Activated T-cell treated with anti-CD3 and anti-CD28 coated beads for 4 hours (primary cell): ENCODE results near the gene COMT.

Experiments used
- DNase-seq: peaks from one replicate; pipeline ENCODE4 v3.0.0-alpha.2; 2020

The COMT gene

GRCh38 chr22:19958083-19959042, 16.8 kb downstream of the COMT start:
- DNase-seq: no peak

GRCh38 chr22:19959043-19959586, 17.5 kb downstream of the COMT start:
- no peak for DNase-seq

- DNase-seq: no peak
Observed at GRCh38 chr22:19959587-19960490, 18.3 kb downstream of the COMT start.

GRCh38 chr22:19960491-19961200, 19.1 kb downstream of the COMT start:
- no peak for DNase-seq

GRCh38 chr22:19961201-19961580, 19.6 kb downstream of the COMT start:
- DNase-seq: no peak

GRCh38 chr22:19961868-19962245, 20.3 kb downstream of the COMT start:
- DNase-seq: no peak

GRCh38 chr22:19962246-19962908, 20.8 kb downstream of the COMT start:
- DNase-seq: no peak

- no peak for DNase-seq
Observed at GRCh38 chr22:19962909-19963806, 21.6 kb downstream of the COMT start.

- no peak for DNase-seq
Observed at GRCh38 chr22:19963863-19964642, 22.5 kb downstream of the COMT start.

GRCh38 chr22:19964701-19965386, 23.3 kb downstream of the COMT start:
- DNase-seq: no peak

GRCh38 chr22:19965771-19966709, 24.5 kb downstream of the COMT start:
- no peak for DNase-seq

GRCh38 chr22:19966908-19967750, 25.6 kb downstream of the COMT start:
- no peak for DNase-seq

GRCh38 chr22:19967850-19968449, 26.4 kb downstream of the COMT start:
- DNase-seq: no peak

GRCh38 chr22:19968450-19968891, 26.9 kb downstream of the COMT start:
- DNase-seq: no peak

- DNase-seq: no peak
Observed at GRCh38 chr22:19969141-19969928, 27.8 kb downstream of the COMT start.

- no peak for DNase-seq
Observed at GRCh38 chr22:19970031-19970478, 28.5 kb downstream of the COMT start.
